Glutamatergic neuron (in vitro differentiated cells): ENCODE data around the gene CDH22. TPM values are rescaled to one million over a fixed set of nuclear protein-coding genes. Genes with fewer than 3 reads are reported as not detected.

Experiments
- DNase-seq: peaks from one replicate; pipeline ENCODE4 v3.0.0; 2022
- H3K27ac Mint-ChIP-seq: one replicate; pipeline ENCODE4 v1.8.0; 2020; ENCODE audit warnings: mild to moderate bottlenecking, mixed read lengths, inconsistent platforms; ENCODE audit not compliant: unreplicated experiment
- H3K27me3 Mint-ChIP-seq: one replicate; pipeline ENCODE4 v1.8.0; 2020; ENCODE audit warnings: mild to moderate bottlenecking, moderate library complexity, mixed read lengths, inconsistent platforms; ENCODE audit not compliant: unreplicated experiment
- H3K36me3 Mint-ChIP-seq: one replicate; pipeline ENCODE4 v1.8.0; 2020; ENCODE audit warnings: mild to moderate bottlenecking, mixed read lengths, inconsistent platforms; ENCODE audit not compliant: unreplicated experiment
- H3K4me1 Mint-ChIP-seq: one replicate; pipeline ENCODE4 v1.8.0; 2020; ENCODE audit warnings: mild to moderate bottlenecking, low read depth, mixed read lengths, inconsistent platforms; ENCODE audit not compliant: unreplicated experiment
- H3K4me3 Mint-ChIP-seq: one replicate; pipeline ENCODE4 v1.8.0; 2020; ENCODE audit warnings: mild to moderate bottlenecking, mixed read lengths, inconsistent platforms; ENCODE audit not compliant: unreplicated experiment
- H3K9me3 Mint-ChIP-seq: one replicate; pipeline ENCODE4 v1.8.0; 2020; ENCODE audit warnings: mild to moderate bottlenecking, moderate library complexity, mixed read lengths, inconsistent platforms; ENCODE audit not compliant: unreplicated experiment
- total RNA-seq: library from RNA; stranded (reverse); fragmentation: NEBNext Ultra II Directional; extraction: Animal tissue kit (Norgen Biotek cat#: 25700); gene quantifications from one replicate; pipeline ENCODE4 v1.2.1, GENCODE V29; 2021; ENCODE audit not compliant: unreplicated experiment
- TF ChIP-seq, protein P1 (sequence below): fragments of 200-600 bp; sonication (generic); IDR thresholded peaks from one replicate; pipeline ENCODE4 v1.5.0; 2021; ENCODE audit not compliant: partially characterized antibody, unreplicated experiment

CDH22 gene
- total RNA-seq, 1 donor from 2014 or later: 7.9 TPM

GRCh38 chr20:46240065-46240464, 68.2 kb downstream of the CDH22 start:
- no peaks in the 10 kb centered on the region for H3K36me3 Mint-ChIP-seq
- H3K9me3 Mint-ChIP-seq: peaks cover 4% of the 10 kb centered on the region
- TF ChIP-seq, protein P1, sequence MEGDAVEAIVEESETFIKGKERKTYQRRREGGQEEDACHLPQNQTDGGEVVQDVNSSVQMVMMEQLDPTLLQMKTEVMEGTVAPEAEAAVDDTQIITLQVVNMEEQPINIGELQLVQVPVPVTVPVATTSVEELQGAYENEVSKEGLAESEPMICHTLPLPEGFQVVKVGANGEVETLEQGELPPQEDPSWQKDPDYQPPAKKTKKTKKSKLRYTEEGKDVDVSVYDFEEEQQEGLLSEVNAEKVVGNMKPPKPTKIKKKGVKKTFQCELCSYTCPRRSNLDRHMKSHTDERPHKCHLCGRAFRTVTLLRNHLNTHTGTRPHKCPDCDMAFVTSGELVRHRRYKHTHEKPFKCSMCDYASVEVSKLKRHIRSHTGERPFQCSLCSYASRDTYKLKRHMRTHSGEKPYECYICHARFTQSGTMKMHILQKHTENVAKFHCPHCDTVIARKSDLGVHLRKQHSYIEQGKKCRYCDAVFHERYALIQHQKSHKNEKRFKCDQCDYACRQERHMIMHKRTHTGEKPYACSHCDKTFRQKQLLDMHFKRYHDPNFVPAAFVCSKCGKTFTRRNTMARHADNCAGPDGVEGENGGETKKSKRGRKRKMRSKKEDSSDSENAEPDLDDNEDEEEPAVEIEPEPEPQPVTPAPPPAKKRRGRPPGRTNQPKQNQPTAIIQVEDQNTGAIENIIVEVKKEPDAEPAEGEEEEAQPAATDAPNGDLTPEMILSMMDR: no peak
- no peak overlapping the region for H3K27ac Mint-ChIP-seq
- DNase-seq: no peak
- H3K4me3 Mint-ChIP-seq: no peak overlapping the region
- H3K27me3 Mint-ChIP-seq: peaks cover under 1% of the 10 kb centered on the region
- H3K4me1 Mint-ChIP-seq: peaks cover 10% of the 10 kb centered on the region

- H3K4me3 Mint-ChIP-seq: no peak overlapping the region
Measured at GRCh38 chr20:46237736-46238135, 70.6 kb downstream of the CDH22 start.

GRCh38 chr20:46237227-46237626, 71.1 kb downstream of the CDH22 start:
- Mint-ChIP-seq H3K27me3 (peaks cover 1% of the 10 kb centered on the region), H3K9me3 (peaks cover 4% of the 10 kb centered on the region), H3K4me3 (no peak overlapping the region), H3K36me3 (peaks cover 5% of the 10 kb centered on the region), H3K4me1 (no peaks in the 10 kb centered on the region), H3K27ac (no peak overlapping the region)
- TF ChIP-seq, protein P1: no peak
- no peak for DNase-seq

More at GRCh38 chr20:46237736-46238135, 70.6 kb downstream of the CDH22 start:
- TF ChIP-seq, protein P1: no peak
- DNase-seq: no peak
- Mint-ChIP-seq H3K36me3 (peaks cover 5% of the 10 kb centered on the region), H3K27me3 (peaks cover 1% of the 10 kb centered on the region), H3K9me3 (peaks cover 4% of the 10 kb centered on the region), H3K4me1 (no peaks in the 10 kb centered on the region), H3K27ac (no peak overlapping the region)

DNA sequence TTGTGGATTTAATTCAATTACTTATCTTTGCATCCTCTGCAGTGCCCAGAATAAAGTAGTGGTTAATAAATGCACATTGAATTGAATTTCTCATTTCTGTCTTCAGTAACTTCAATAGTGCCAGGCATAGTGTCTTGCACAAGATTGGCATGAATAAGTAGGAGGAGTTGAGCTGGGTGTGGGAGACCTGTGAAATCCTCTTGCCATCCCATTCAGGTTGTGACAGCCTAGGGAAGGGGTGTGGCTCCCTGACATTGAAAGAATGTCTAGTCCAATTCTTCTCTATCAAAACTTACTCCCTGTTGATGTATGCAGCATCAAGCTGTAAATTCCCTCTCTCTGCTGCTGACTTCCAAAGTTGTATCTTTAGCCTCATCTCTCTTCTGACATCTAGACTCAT, 73.2 kb downstream of the CDH22 start:
- Mint-ChIP-seq H3K9me3 (peaks cover 1% of the 10 kb centered on the region), H3K4me3 (no peak overlapping the region), H3K4me1 (peaks cover 4% of the 10 kb centered on the region), H3K27ac (no peak overlapping the region), H3K27me3 (peaks cover 4% of the 10 kb centered on the region), H3K36me3 (peaks cover 5% of the 10 kb centered on the region)
- TF ChIP-seq, protein P1: no peak
- DNase-seq: no peak

- H3K4me3 Mint-ChIP-seq: no peak overlapping the region
- TF ChIP-seq, protein P1: no peak
- peaks cover 1% of the 10 kb centered on the region for H3K9me3 Mint-ChIP-seq
- H3K4me1 Mint-ChIP-seq: peaks cover 10% of the 10 kb centered on the region
- H3K36me3 Mint-ChIP-seq: peaks cover 5% of the 10 kb centered on the region
- no peak for DNase-seq
- H3K27ac Mint-ChIP-seq: no peak overlapping the region
- H3K27me3 Mint-ChIP-seq: peaks cover 5% of the 10 kb centered on the region
Measured at GRCh38 chr20:46233701-46234100, 74.6 kb downstream of the CDH22 start.
